Sigmoid colon (tissue), 7 donors: ENCODE data around the gene TBC1D8. TPM values are rescaled to one million over a fixed set of nuclear protein-coding genes. Genes with fewer than 3 reads are reported as not detected.

Experiments used
- DNase-seq: peaks from one replicate; pipeline ENCODE4 v3.0.0-alpha.2; 2019
- H3K27ac ChIP-seq, 4 donors: fragments of 200-600 bp; sonication (generic); one replicate each; pipeline ENCODE4 v1.5.1; 2016 to 2019; ENCODE audit warnings: mild to moderate bottlenecking in 1 of 4
- H3K27me3 ChIP-seq, 3 donors: fragments of 200-600 bp; sonication (generic); one replicate each; pipeline ENCODE4 v1.5.1; 2019; ENCODE audit warnings: mild to moderate bottlenecking in 1 of 3
- H3K36me3 ChIP-seq, 4 donors: fragments of 200-600 bp; sonication (generic); one replicate each; pipeline ENCODE4 v1.5.1; 2016 to 2019
- H3K4me1 ChIP-seq, 4 donors: fragments of 200-600 bp; sonication (generic); one replicate each; pipeline ENCODE4 v1.5.1; 2017 to 2019
- H3K4me3 ChIP-seq, 4 donors: fragments of 200-600 bp; sonication (generic); one replicate each; pipeline ENCODE4 v1.5.1; 2017 to 2019; ENCODE audit warnings: mild to moderate bottlenecking in 2 of 4, moderate library complexity in 1 of 4
- H3K9me3 ChIP-seq, 4 donors: fragments of 200-600 bp in 3 of 4; sonication (generic) in 3 of 4; one replicate each; pipeline versions ENCODE4 v1.5.1 to v1.6.1; 2013 to 2019
- EP300 ChIP-seq, 4 donors: sonication (generic); formaldehyde crosslinking; IDR thresholded peaks; one replicate each; pipeline ENCODE4 v1.6.1; 2017; ENCODE audit warnings: antibody characterized with exemption in 4 of 4
- POLR2A ChIP-seq, 2 donors: fragments of 450-650 bp; IDR thresholded peaks; one replicate each; pipeline ENCODE4 v1.6.1; 2016; ENCODE audit warnings: antibody characterized with exemption in 2 of 2, mild to moderate bottlenecking in 2 of 2, moderate library complexity in 2 of 2
- POLR2AphosphoS5 ChIP-seq, 4 donors: sonication (generic); formaldehyde crosslinking; IDR thresholded peaks; one replicate each; pipeline ENCODE4 v1.6.1; 2017; ENCODE audit warnings: antibody characterized with exemption in 4 of 4
- WGBS, 2 donors: extraction: QIAGEN DNeasy Blood & Tissue Kit; methylation state at CpG; one replicate each; pipeline ENCODE4 v1.1.7; 2013; 5-methylcytosine and 5-hydroxymethylcytosine counted together
- intact Hi-C: fragments of 100-400 bp; cut with DNase I; formaldehyde crosslinking; loops from one replicate; pipeline ENCODE4 v1.15.1; 2023
- polyA plus RNA-seq, 3 donors: library from polyadenylated mRNA; stranded (reverse); fragments of 200-250 nt; gene quantifications; one replicate each; pipeline ENCODE4 v1.2.3, GENCODE V29; 2013
- total RNA-seq, 4 donors: library from RNA; depleted of rRNA; stranded (reverse); fragments of >200 nt; gene quantifications; one replicate each; pipeline ENCODE4 v1.1.0, GENCODE V29; 2016
- TF ChIP-seq, protein P1 (sequence below), 4 experiments: fragments of 450-650 bp in 3 of 4; fragments of 200-600 bp in 1 of 4; IDR thresholded peaks; one replicate each; pipeline ENCODE4 v1.5.1; 2016 to 2019; ENCODE audit warnings: antibody characterized with exemption in 4 of 4, mild to moderate bottlenecking in 3 of 4, moderate library complexity in 2 of 4
- donor health status: healthy with polysubstance abuse.
- donor health status: Bipolar disorder and iron deficiency.
- donor health status: healthy.

TBC1D8 gene
- total and polyA plus RNA-seq, 7 donors: 3.0 to 24.1 (median 15.7) TPM

DNA sequence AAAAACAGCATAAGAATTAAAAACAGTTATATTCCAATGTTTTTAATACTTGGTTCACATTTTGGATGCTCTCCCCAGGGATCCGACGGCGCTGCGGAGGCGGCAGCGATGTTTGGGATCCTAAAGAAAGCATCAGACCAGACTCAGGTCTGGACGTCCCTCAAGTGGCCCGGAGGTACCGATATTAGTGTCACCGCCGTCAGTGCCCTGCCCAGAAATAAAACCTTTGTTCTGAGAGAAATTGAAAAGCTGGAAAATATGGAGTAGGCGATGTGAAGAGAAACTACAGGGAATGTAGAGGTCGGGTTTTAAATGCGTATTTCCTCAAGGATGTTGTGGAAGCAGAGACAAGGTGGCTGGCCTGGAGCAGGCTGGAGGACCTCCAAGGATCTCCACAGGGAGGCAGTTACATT, 683 bp upstream of the TBC1D8 start:
- TF ChIP-seq POLR2AphosphoS5 (IDR thresholded peaks at IDR 0.05) (no peak), EP300 (IDR thresholded peaks at IDR 0.05) (no peak), POLR2A (IDR thresholded peaks at IDR 0.05) (no peak)
- TF ChIP-seq, protein P1, sequence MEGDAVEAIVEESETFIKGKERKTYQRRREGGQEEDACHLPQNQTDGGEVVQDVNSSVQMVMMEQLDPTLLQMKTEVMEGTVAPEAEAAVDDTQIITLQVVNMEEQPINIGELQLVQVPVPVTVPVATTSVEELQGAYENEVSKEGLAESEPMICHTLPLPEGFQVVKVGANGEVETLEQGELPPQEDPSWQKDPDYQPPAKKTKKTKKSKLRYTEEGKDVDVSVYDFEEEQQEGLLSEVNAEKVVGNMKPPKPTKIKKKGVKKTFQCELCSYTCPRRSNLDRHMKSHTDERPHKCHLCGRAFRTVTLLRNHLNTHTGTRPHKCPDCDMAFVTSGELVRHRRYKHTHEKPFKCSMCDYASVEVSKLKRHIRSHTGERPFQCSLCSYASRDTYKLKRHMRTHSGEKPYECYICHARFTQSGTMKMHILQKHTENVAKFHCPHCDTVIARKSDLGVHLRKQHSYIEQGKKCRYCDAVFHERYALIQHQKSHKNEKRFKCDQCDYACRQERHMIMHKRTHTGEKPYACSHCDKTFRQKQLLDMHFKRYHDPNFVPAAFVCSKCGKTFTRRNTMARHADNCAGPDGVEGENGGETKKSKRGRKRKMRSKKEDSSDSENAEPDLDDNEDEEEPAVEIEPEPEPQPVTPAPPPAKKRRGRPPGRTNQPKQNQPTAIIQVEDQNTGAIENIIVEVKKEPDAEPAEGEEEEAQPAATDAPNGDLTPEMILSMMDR (IDR thresholded peaks at IDR 0.05): no peak
- H3K36me3 ChIP-seq: no peaks in the 10 kb centered on the region
- peak overlapping the region; percentile 83 to 89 (median 86) for H3K27ac ChIP-seq
- H3K4me1 ChIP-seq: peaks cover 0 to 28% (median 23%) of the 10 kb centered on the region in 4 donors
- intact Hi-C loops: loop anchor here (1.0 to 5.0 kb wide), 6 partner anchors 40 to 545 kb away; partner anchors contain the start of gene CNOT11
- WGBS, 2 donors: 4% methylated on average over 14 of the region's 14 CpGs
- H3K4me3 ChIP-seq: peak overlapping the region; percentile 41 to 88 (median 84)
- no peak for DNase-seq
- no peaks in the 10 kb centered on the region for H3K27me3 ChIP-seq
- no peaks in the 10 kb centered on the region for H3K9me3 ChIP-seq

DNA sequence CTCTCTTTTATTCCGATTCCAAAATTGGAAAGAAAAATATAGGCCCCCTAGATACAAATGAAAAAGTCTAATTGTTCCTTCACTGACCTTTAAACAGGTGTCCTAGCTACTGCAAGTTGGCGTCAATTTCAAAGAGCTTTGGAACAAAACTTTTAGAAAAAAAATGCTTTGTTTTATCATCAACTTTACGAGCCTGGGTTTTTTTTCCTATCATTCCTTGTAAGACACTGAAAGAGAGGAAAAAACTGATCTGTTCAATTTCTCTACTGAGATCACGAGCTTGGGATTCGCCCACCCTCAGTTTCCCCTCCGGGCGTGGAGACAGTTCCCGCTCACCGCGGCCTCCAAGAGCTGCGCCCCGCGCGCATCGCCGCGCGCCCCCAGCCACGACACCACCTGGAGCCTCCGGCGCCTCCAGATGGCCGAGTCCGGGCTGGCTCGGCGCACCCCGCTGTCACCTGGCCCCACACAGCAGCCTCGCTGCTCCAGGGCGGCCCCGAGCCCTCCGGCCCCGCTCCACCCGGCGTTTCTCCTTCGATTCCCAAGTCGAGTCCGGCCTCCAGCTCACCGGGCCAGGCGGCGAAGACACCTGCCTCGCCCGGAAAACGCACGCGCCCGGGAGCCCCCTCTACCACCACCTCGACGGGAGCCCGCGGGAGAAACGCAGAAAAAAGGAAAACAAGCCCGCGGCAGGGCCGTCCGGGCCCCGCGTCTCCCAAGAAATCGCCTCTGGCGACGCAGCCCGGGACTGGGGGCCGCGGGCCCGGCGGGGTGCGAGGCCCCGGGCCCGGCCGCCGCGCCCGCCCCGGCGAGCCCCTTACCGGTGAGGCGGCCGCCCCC, 656 bp downstream of the TBC1D8 start:
- intact Hi-C loops: loop anchor here (5.0 kb wide), 3 partner anchors 38 to 543 kb away; no protein-coding TSS in a partner anchor
- Histone ChIP-seq H3K36me3 (no peaks in the 10 kb centered on the region), H3K27me3 (no peaks in the 10 kb centered on the region), H3K4me3 (peak overlapping the region; percentile 78 to 88 (median 84)), H3K27ac (peak overlapping the region; percentile 83 to 89 (median 86)), H3K9me3 (no peaks in the 10 kb centered on the region), H3K4me1 (peaks cover 0 to 28% (median 23%) of the 10 kb centered on the region in 4 donors)
- peak; percentile 73 for DNase-seq
- TF ChIP-seq POLR2A (IDR thresholded peaks at IDR 0.05): no peak
- TF ChIP-seq POLR2AphosphoS5 (IDR thresholded peaks at IDR 0.05): no peak
- TF ChIP-seq, protein P1 (IDR thresholded peaks at IDR 0.05): no peak
- TF ChIP-seq EP300 (IDR thresholded peaks at IDR 0.05): no peak
- WGBS, 2 donors: 2 to 3% methylated on average over 76 of the region's 76 CpGs

DNA sequence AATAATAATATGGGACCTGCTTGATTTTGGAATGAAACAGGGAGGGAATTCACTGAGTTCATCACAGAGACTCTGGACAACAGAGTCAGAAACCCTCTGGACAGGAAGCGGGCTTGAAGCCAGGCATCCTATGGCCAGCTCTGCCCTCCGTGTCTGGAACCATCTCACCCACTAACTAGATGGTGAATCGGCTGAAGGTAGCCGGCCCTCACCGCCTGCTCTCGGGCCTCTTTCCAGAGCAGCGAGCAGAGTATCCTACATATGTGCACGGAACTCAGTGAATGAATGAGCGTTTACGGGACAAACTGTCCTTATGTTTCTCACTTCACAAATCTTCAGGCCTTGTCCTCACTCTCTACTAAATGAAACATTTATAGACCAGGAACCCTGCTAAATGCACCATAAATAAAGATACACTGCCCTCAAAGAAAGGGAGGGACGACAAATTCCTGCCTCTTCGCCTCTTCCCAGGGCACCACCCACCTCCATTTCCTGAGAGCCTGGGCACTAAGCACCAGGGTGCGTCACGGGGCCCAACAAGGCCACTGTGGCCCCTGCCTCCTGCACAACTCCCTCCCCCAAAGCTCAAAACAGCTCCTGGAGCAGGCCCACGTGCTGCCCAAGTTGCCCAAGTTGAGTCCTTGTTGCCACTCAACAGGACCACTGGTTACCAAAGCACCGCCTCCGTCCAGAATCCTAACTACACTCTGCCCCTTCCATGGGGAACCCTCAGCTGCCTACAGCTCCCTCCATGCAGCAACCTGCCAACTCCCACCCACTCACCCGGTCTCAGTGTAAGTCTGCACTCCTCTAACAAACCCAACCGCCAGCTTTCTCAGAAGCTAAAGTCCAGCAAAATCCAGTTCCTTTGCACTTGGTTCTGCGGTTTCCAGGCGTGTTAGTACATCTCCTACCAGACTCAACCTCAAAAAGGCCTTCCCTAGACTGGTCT, 1.7 kb downstream of the TBC1D8 start:
- Histone ChIP-seq H3K27me3 (no peaks in the 10 kb centered on the region), H3K9me3 (no peaks in the 10 kb centered on the region), H3K4me1 (peaks cover 0 to 28% (median 23%) of the 10 kb centered on the region in 4 donors), H3K36me3 (no peaks in the 10 kb centered on the region), H3K4me3 (peak overlapping the region in 3 of 4 donors; percentile 83 to 88 (median 84)), H3K27ac (peak overlapping the region in 1 of 4 donors; percentile 83)
- intact Hi-C loops: loop anchor here (5.0 kb wide), 3 partner anchors 37 to 542 kb away; no protein-coding TSS in a partner anchor
- no peak for TF ChIP-seq POLR2AphosphoS5 (IDR thresholded peaks at IDR 0.05)
- no peak for TF ChIP-seq EP300 (IDR thresholded peaks at IDR 0.05)
- no peak for TF ChIP-seq POLR2A (IDR thresholded peaks at IDR 0.05)
- TF ChIP-seq, protein P1 (IDR thresholded peaks at IDR 0.05): no peak
- DNase-seq: no peak
- WGBS, 2 donors: 87% methylated on average over 21 of the region's 21 CpGs

- Histone ChIP-seq H3K36me3 (no peaks in the 10 kb centered on the region), H3K9me3 (no peaks in the 10 kb centered on the region), H3K4me1 (peaks cover 0 to 28% (median 23%) of the 10 kb centered on the region in 4 donors), H3K4me3 (no peak overlapping the region), H3K27me3 (no peaks in the 10 kb centered on the region), H3K27ac (no peak overlapping the region)
- intact Hi-C loops: no loop called here
- no peak for TF ChIP-seq EP300 (IDR thresholded peaks at IDR 0.05)
- TF ChIP-seq, protein P1 (IDR thresholded peaks at IDR 0.05): no peak
- no peak for TF ChIP-seq POLR2A (IDR thresholded peaks at IDR 0.05)
- TF ChIP-seq POLR2AphosphoS5 (IDR thresholded peaks at IDR 0.05): no peak
- DNase-seq: no peak
- 94 to 97% methylated on average over 5 of the region's 5 CpGs for WGBS, 2 donors
Observed at GRCh38 chr2:101148777-101149176, 2.4 kb downstream of the TBC1D8 start.
